Common myeloid progenitor, CD34-positive (primary cell): ENCODE measurements around the gene OPA1.

Experiments used
- CTCF ChIA-PET: fragments of 350-600 bp; sonication (Branson Sonifier 250); formaldehyde crosslinking; loops from one replicate; lab custom pipeline; 2021; ENCODE audit warnings: antibody characterized with exemption; lab: Charles Lee
- POLR2A ChIA-PET: fragments of 350-600 bp; sonication (Branson Sonifier 250); formaldehyde crosslinking; loops from one replicate; lab custom pipeline; 2021; ENCODE audit warnings: antibody characterized with exemption; lab: Charles Lee
- DNase-seq, 3 donors: peaks; one replicate each; pipeline versions ENCODE4 v3.0.0 to v3.0.0-alpha.2; 2013
- H3K27ac ChIP-seq, 2 experiments: 1 replicate in 1 of 2; 2 replicates in 1 of 2; pipeline ENCODE4 v1.7.0; 2013; ENCODE audit warnings: inconsistent platforms in 2 of 2, low read length in 2 of 2, mild to moderate bottlenecking in 2 of 2, low read depth in 1 of 2, moderate library complexity in 1 of 2; ENCODE audit not compliant: severe bottlenecking in 2 of 2, insufficient read depth in 1 of 2, poor library complexity in 1 of 2
- H3K27me3 ChIP-seq, 5 experiments: replicated peaks in 2 of 5; 1 replicate in 3 of 5; 2 replicates in 2 of 5; pipeline versions ENCODE4 v1.6.1 to v1.7.0; 2013; ENCODE audit warnings: low read length in 4 of 5, mild to moderate bottlenecking in 2 of 5, moderate library complexity in 2 of 5, inconsistent platforms in 1 of 5; ENCODE audit not compliant: insufficient read depth in 5 of 5, control insufficient read depth in 4 of 5
- H3K36me3 ChIP-seq, 4 experiments: 1 replicate in 2 of 4; 2 replicates in 2 of 4; pipeline versions ENCODE4 v1.6.1 to v1.7.0; 2013; ENCODE audit warnings: low read length in 3 of 4, control low read depth in 1 of 4, mild to moderate bottlenecking in 1 of 4; ENCODE audit not compliant: control insufficient read depth in 4 of 4, insufficient read depth in 4 of 4
- H3K4me1 ChIP-seq, 4 experiments: 1 replicate in 3 of 4; 2 replicates in 1 of 4; pipeline versions ENCODE4 v1.6.1 to v1.7.1; 2013; ENCODE audit warnings: low read length in 3 of 4, mild to moderate bottlenecking in 3 of 4, control low read depth in 1 of 4, inconsistent platforms in 1 of 4, moderate library complexity in 1 of 4; ENCODE audit not compliant: control insufficient read depth in 4 of 4, insufficient read depth in 4 of 4; ENCODE audit errors: control extremely low read depth in 1 of 4
- H3K4me3 ChIP-seq, 7 experiments: 1 replicate in 4 of 7; 2 replicates in 3 of 7; pipeline versions ENCODE4 v1.5.1 to v1.7.0; 2013; ENCODE audit warnings: mild to moderate bottlenecking in 7 of 7, low read length in 6 of 7, moderate library complexity in 6 of 7, inconsistent platforms in 2 of 7, low read depth in 2 of 7, control low read depth in 1 of 7; ENCODE audit not compliant: insufficient read depth in 4 of 7, control insufficient read depth in 1 of 7; ENCODE audit errors: extremely low read depth in 1 of 7
- H3K9me3 ChIP-seq, 5 experiments: 1 replicate in 4 of 5; 2 replicates in 1 of 5; pipeline versions ENCODE4 v1.6.1 to v1.7.1; 2013; ENCODE audit warnings: low read length in 4 of 5, mild to moderate bottlenecking in 2 of 5, inconsistent platforms in 1 of 5, low read depth in 1 of 5, moderate library complexity in 1 of 5; ENCODE audit not compliant: control insufficient read depth in 4 of 5, insufficient read depth in 2 of 5; ENCODE audit errors: control extremely low read depth in 1 of 5
- WGBS: methylation state at CpG from one replicate; pipeline ENCODE4 v1.1.5; 2013; ENCODE audit not compliant: insufficient coverage; 5-methylcytosine and 5-hydroxymethylcytosine counted together

OPA1 gene

GRCh38 chr3:193673845-193674244, 80.8 kb downstream of the OPA1 start:
- H3K27me3 ChIP-seq = no peaks in the 10 kb centered on the region
- no peaks in the 10 kb centered on the region for H3K9me3 ChIP-seq
- DNase-seq = no peak
- no peak overlapping the region for H3K27ac ChIP-seq
- WGBS = 100% methylated on average over 7 of the region's 7 CpGs
- ChIA-PET CTCF (interaction anchor here (0.7 to 2.0 kb wide), 4 partner anchors 9 to 106 kb away, joined by 3 to 8 read pairs (median 5); no protein-coding TSS in a partner anchor), POLR2A (interaction anchor here (1.2 kb wide), 1 partner anchor 72 kb away, joined by 3 read pairs; no protein-coding TSS in a partner anchor)
- peaks cover 5 to 25% (median 18%) of the 10 kb centered on the region in 4 experiments for H3K36me3 ChIP-seq
- no peaks in the 10 kb centered on the region for H3K4me1 ChIP-seq
- H3K4me3 ChIP-seq = no peak overlapping the region

GRCh38 chr3:193674714-193675113, 81.7 kb downstream of the OPA1 start:
- Histone ChIP-seq H3K27me3 (no peaks in the 10 kb centered on the region), H3K4me1 (peaks cover 0 to 2% (median under 1%) of the 10 kb centered on the region in 4 experiments), H3K36me3 (peaks cover 5 to 17% (median 13%) of the 10 kb centered on the region in 4 experiments), H3K27ac (no peak overlapping the region), H3K4me3 (no peak overlapping the region), H3K9me3 (no peaks in the 10 kb centered on the region)
- DNase-seq = no peak
- ChIA-PET POLR2A (interaction anchor here (1.2 kb wide), 1 partner anchor 72 kb away, joined by 3 read pairs; no protein-coding TSS in a partner anchor), CTCF (interaction anchor here (1.0 to 2.0 kb wide), 2 partner anchors 9 to 13 kb away, joined by 5 to 8 read pairs; no protein-coding TSS in a partner anchor)
- WGBS = 94% methylated on average over 6 of the region's 9 CpGs

DNA sequence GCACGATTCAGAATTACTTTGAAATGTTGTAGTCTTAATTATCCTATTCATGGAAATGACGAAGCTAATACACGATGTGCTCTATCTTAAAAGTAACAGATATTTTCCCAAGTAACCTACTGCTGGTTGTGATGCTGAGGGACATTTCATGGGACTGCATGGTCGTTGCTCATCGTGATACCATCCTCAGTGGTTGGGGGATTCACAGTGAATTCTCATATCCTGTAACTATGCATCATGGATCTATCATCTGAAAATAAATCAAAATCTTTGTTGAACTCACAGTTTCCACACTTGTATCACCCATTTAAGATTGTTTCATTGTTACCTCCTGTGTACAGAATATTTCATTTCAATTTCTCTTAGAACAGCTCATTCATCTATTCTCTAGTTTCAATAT, 84.7 kb downstream of the OPA1 start:
- peaks cover 3 to 8% (median 5%) of the 10 kb centered on the region in 4 experiments for H3K4me1 ChIP-seq
- H3K27ac ChIP-seq = no peak overlapping the region
- CTCF ChIA-PET = interaction anchor here (1.6 kb wide), 1 partner anchor 12 kb away, joined by 6 read pairs; no protein-coding TSS in a partner anchor
- H3K36me3 ChIP-seq = peaks cover 0 to 15% (median 5%) of the 10 kb centered on the region in 4 experiments
- WGBS = 96% methylated on average over 4 of the region's 5 CpGs
- no peaks in the 10 kb centered on the region for H3K27me3 ChIP-seq
- POLR2A ChIA-PET = no interaction called here
- no peaks in the 10 kb centered on the region for H3K9me3 ChIP-seq
- no peak overlapping the region for H3K4me3 ChIP-seq
- DNase-seq = no peak

DNA sequence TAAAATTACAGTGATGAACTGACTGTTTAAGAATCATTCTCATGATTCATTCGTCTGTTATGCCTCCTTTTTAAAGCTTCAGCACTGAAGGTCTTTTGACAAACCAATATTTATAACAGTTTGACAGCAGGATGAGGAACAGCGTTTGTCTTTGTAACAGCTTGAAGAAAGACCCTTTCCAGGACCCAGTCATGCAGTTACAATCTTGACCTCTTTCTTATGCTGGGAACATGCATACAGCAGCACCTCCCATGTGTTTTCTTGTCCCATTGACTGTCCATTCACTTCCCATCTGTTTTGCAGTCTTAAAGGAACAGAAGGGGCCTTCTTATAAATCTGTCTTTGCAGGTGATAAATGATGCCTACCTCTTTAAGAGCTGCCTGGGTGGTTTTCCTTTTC, 87.2 kb downstream of the OPA1 start:
- ChIA-PET CTCF (no interaction called here), POLR2A (no interaction called here)
- Histone ChIP-seq H3K4me3 (no peak overlapping the region), H3K27ac (no peak overlapping the region), H3K36me3 (peaks cover 0 to 10% (median 3%) of the 10 kb centered on the region in 4 experiments), H3K4me1 (peaks cover 3 to 8% (median 5%) of the 10 kb centered on the region in 4 experiments), H3K27me3 (no peaks in the 10 kb centered on the region), H3K9me3 (no peaks in the 10 kb centered on the region)
- WGBS = 11% methylated on average over 2 of the region's 2 CpGs
- DNase-seq = peak in 1 of 3 donors; percentile 17

GRCh38 chr3:193681631-193682030, 88.6 kb downstream of the OPA1 start:
- Histone ChIP-seq H3K4me1 (peaks cover 3 to 14% (median 9%) of the 10 kb centered on the region in 4 experiments), H3K9me3 (no peaks in the 10 kb centered on the region), H3K27me3 (no peaks in the 10 kb centered on the region), H3K4me3 (no peak overlapping the region), H3K27ac (no peak overlapping the region), H3K36me3 (peaks cover 0 to 5% (median 2%) of the 10 kb centered on the region in 4 experiments)
- DNase-seq = no peak
- ChIA-PET CTCF (interaction anchor here (0.9 kb wide), 1 partner anchor 11 kb away, joined by 3 read pairs; no protein-coding TSS in a partner anchor), POLR2A (no interaction called here)
- no CpG with 5 or more reads among the region's 1 CpG for WGBS

- H3K4me3 ChIP-seq = no peak overlapping the region
- H3K36me3 ChIP-seq = peaks cover 0 to 9% (median 3%) of the 10 kb centered on the region in 4 experiments
- no peak overlapping the region for H3K27ac ChIP-seq
- POLR2A ChIA-PET = no interaction called here
- no CpG with 5 or more reads among the region's 4 CpGs for WGBS
- CTCF ChIA-PET = interaction anchor here (0.7 to 2.9 kb wide), 6 partner anchors 10 to 112 kb away, joined by 3 to 13 read pairs (median 3); no protein-coding TSS in a partner anchor
- no peaks in the 10 kb centered on the region for H3K9me3 ChIP-seq
- peaks cover 0 to 15% (median 12%) of the 10 kb centered on the region in 4 experiments for H3K4me1 ChIP-seq
- no peaks in the 10 kb centered on the region for H3K27me3 ChIP-seq
- peak in 1 of 3 donors; percentile 13 for DNase-seq
These were observed 93.9 kb downstream of the OPA1 start for GRCh38 chr3:193686665-193687483.
